Activated T-cell treated with anti-CD3 and anti-CD28 coated beads, Interleukin-2, amount 50 U/mL, for 72 hours (primary cell): Measurements from ENCODE around the gene ACSS1. TPM values are rescaled to one million over a fixed set of nuclear protein-coding genes. Genes with fewer than 3 reads are reported as not detected.

Experiments
- total RNA-seq, 2 donors: library from RNA; stranded (reverse); gene quantifications; one replicate each; pipeline ENCODE4 v1.2.3, GENCODE V29; 2022

Gene ACSS1
- total RNA-seq, 2 donors from 2014 or later: 18.2 to 23.8 TPM

Other genes with a start within 250 kb of the ACSS1 start
- 100 to 1,000 TPM; 136 to 174 TPM for gene CST7, start 108.9 kb downstream of the ACSS1 start, total RNA-seq
- 10 to 100 TPM; 65.2 to 70.2 TPM for gene APMAP, start 65.4 kb downstream of the ACSS1 start, total RNA-seq
- gene VSX1, start 24.0 kb upstream of the ACSS1 start, total RNA-seq: under 1 TPM in 1 of 2 donors, not detected in 1; 0.12 TPM
- 10 to 100 TPM; 55.3 to 58.7 TPM for gene ENTPD6, start 137.6 kb upstream of the ACSS1 start, total RNA-seq
- gene PYGB, start 189.9 kb upstream of the ACSS1 start, total RNA-seq: 10 to 100 TPM; 43.7 to 48.3 TPM